Loucy (cell line): ENCODE measurements around the gene CECR2.

Experiments used
- H2AFZ ChIP-seq: fragments of 200-600 bp; sonication (generic); 2 replicates; pipeline ENCODE4 v1.6.0; 2016; ENCODE audit warnings: antibody characterized with exemption, mild to moderate bottlenecking, low read length, moderate library complexity
- H3F3A ChIP-seq: fragments of 200-600 bp; 2 replicates; pipeline ENCODE4 v1.6.0; 2016; ENCODE audit warnings: antibody characterized with exemption, low read depth, mild to moderate bottlenecking
- H3K27me3 ChIP-seq: fragments of 200-600 bp; sonication (generic); 2 replicates; pipeline ENCODE4 v1.6.1; 2014; ENCODE audit warnings: low read length, mild to moderate bottlenecking; ENCODE audit not compliant: insufficient read depth, poor library complexity, severe bottlenecking
- H3K36me3 ChIP-seq: fragments of 200-600 bp; sonication (generic); 2 replicates; pipeline ENCODE4 v1.6.1; 2016; ENCODE audit warnings: low read length; ENCODE audit not compliant: insufficient read depth
- H3K4me1 ChIP-seq: fragments of 200-600 bp; sonication (generic); 2 replicates; pipeline ENCODE4 v1.5.1; 2014; ENCODE audit warnings: low read length, mild to moderate bottlenecking; ENCODE audit not compliant: insufficient read depth, poor library complexity, severe bottlenecking
- H3K4me2 ChIP-seq: fragments of 200-600 bp; sonication (generic); 2 replicates; pipeline ENCODE4 v1.6.0; 2014; ENCODE audit warnings: antibody characterized with exemption, low read length, low read depth, mild to moderate bottlenecking; ENCODE audit not compliant: poor library complexity, severe bottlenecking
- H3K4me3 ChIP-seq: fragments of 200-600 bp; sonication (generic); 2 replicates; pipeline ENCODE4 v1.5.1; 2014; ENCODE audit warnings: low read length, mild to moderate bottlenecking, mixed read lengths; ENCODE audit not compliant: poor library complexity, severe bottlenecking
- H3K79me2 ChIP-seq: fragments of 200-600 bp; sonication (generic); 2 replicates; pipeline ENCODE4 v1.6.1; 2014; ENCODE audit warnings: low read length; ENCODE audit not compliant: insufficient read depth
- H3K9ac ChIP-seq: fragments of 200-600 bp; sonication (generic); 2 replicates; pipeline ENCODE4 v1.6.0; 2014; ENCODE audit warnings: mild to moderate bottlenecking, low read depth, low read length, moderate library complexity; ENCODE audit not compliant: poor library complexity, severe bottlenecking
- H3K9me2 ChIP-seq: fragments of 200-600 bp; sonication (generic); replicated peaks from 2 replicates; pipeline ENCODE4 v1.6.1; 2016; ENCODE audit warnings: low read depth, low read length, mixed read lengths
- H3K9me3 ChIP-seq: fragments of 200-600 bp; sonication (generic); 2 replicates; pipeline ENCODE4 v1.6.1; 2014; ENCODE audit warnings: mild to moderate bottlenecking, antibody characterized with exemption, low read length, low read depth; ENCODE audit not compliant: insufficient read depth
- H4K20me1 ChIP-seq: fragments of 200-600 bp; sonication (generic); 2 replicates; pipeline ENCODE4 v1.6.0; 2014; ENCODE audit warnings: antibody characterized with exemption, low read length, mild to moderate bottlenecking; ENCODE audit not compliant: insufficient read depth, poor library complexity, severe bottlenecking
- EZH2phosphoT487 ChIP-seq: fragments of 200-600 bp; IDR thresholded peaks from 2 replicates; pipeline ENCODE4 v1.6.1; 2018; ENCODE audit warnings: antibody characterized with exemption, mild to moderate bottlenecking, moderate library complexity, borderline replicate concordance
- TF ChIP-seq, protein P1 (sequence below): fragments of 200-600 bp; sonication (generic); conservative IDR thresholded peaks from 2 replicates; pipeline ENCODE4 v1.5.1; 2014; ENCODE audit warnings: mild to moderate bottlenecking, antibody characterized with exemption, low read length

Gene CECR2

DNA sequence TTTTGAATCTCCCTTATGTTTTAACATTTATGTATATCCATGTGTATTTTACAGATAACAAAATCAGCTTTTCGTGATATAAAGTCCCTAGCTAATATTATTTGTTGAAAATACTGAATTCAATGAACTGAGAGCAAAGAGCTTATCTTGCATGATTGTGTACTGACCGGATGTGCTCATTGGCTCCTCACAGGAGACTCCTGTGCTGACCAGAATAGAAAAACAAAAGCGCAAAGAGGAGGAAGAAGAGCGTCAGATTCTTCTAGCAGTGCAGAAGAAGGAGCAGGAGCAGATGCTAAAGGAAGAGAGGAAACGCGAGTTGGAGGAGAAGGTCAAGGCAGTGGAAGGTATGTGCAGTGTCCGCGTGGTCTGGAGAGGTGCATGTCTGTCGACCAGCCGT is 154.7 kb downstream of the CECR2 start:
- no peaks in the 10 kb centered on the region for H3K27me3 ChIP-seq
- no peaks in the 10 kb centered on the region for H3K4me1 ChIP-seq
- H3K36me3 ChIP-seq, result no peaks in the 10 kb centered on the region
- no peaks in the 10 kb centered on the region for H3K9me3 ChIP-seq
- H3K9me2 ChIP-seq, result no peaks in the 10 kb centered on the region
- no peaks in the 10 kb centered on the region for H3K79me2 ChIP-seq
- H2AFZ ChIP-seq, result no peak overlapping the region
- H3K4me2 ChIP-seq, result no peak overlapping the region
- TF ChIP-seq, protein P1, sequence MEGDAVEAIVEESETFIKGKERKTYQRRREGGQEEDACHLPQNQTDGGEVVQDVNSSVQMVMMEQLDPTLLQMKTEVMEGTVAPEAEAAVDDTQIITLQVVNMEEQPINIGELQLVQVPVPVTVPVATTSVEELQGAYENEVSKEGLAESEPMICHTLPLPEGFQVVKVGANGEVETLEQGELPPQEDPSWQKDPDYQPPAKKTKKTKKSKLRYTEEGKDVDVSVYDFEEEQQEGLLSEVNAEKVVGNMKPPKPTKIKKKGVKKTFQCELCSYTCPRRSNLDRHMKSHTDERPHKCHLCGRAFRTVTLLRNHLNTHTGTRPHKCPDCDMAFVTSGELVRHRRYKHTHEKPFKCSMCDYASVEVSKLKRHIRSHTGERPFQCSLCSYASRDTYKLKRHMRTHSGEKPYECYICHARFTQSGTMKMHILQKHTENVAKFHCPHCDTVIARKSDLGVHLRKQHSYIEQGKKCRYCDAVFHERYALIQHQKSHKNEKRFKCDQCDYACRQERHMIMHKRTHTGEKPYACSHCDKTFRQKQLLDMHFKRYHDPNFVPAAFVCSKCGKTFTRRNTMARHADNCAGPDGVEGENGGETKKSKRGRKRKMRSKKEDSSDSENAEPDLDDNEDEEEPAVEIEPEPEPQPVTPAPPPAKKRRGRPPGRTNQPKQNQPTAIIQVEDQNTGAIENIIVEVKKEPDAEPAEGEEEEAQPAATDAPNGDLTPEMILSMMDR, result no peak
- no peak for TF ChIP-seq EZH2phosphoT487
- H3K9ac ChIP-seq, result no peak overlapping the region
- no peaks in the 10 kb centered on the region for H4K20me1 ChIP-seq
- H3K4me3 ChIP-seq, result no peak overlapping the region
- H3F3A ChIP-seq, result no peaks in the 10 kb centered on the region

DNA sequence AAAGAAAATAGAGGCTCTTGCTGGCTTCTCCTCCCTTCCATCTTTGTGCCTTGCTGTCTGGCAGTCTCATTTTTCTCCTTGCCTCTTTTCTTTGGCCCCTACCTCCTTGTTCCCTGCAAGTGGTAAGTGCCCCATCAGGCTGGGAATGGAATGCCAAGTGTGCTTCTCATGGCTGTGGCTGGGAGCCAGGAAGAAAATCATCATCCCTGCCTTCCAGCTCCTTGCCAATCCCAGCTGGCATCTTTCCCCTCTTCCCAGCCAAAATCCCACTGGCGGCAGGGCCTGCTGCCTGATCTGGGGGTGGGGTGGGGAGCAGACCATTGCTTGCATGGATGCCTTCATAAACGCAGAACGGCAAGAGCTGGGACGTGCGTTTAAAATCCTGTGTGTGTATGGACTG is 167.0 kb downstream of the CECR2 start:
- Histone ChIP-seq H4K20me1 (no peaks in the 10 kb centered on the region), H3K27me3 (no peaks in the 10 kb centered on the region), H3K36me3 (no peaks in the 10 kb centered on the region), H3K4me1 (no peaks in the 10 kb centered on the region), H3K4me3 (no peak overlapping the region), H3K4me2 (no peak overlapping the region), H3K9me2 (no peaks in the 10 kb centered on the region), H3F3A (no peaks in the 10 kb centered on the region), H3K79me2 (no peaks in the 10 kb centered on the region), H3K9ac (no peak overlapping the region), H3K9me3 (no peaks in the 10 kb centered on the region), H2AFZ (no peak overlapping the region)
- no peak for TF ChIP-seq EZH2phosphoT487
- TF ChIP-seq, protein P1, result no peak

DNA sequence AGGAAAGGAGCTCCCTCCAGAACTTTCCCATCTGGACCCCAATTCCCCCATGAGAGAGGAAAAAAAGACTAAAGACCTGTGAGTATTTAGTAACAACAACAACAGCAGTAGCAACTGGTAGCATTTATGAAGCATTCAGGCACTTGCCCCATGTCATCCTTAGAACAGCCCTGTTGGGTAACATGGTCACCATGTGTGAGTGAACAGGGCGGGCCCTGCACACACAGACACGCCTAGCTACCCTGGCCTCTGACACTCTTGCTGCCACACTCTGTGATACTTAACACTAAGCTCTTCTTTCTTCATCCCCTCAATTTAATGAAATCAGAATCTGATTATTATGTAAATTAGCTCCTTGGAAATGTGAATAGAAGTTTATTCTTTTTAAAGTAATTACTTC is 167.9 kb downstream of the CECR2 start:
- Histone ChIP-seq H3K36me3 (no peaks in the 10 kb centered on the region), H3K4me3 (no peak overlapping the region), H3K27me3 (no peaks in the 10 kb centered on the region), H3F3A (no peaks in the 10 kb centered on the region), H3K4me1 (no peaks in the 10 kb centered on the region), H3K9me3 (no peaks in the 10 kb centered on the region), H3K79me2 (no peaks in the 10 kb centered on the region), H2AFZ (no peak overlapping the region), H3K4me2 (no peak overlapping the region), H3K9me2 (no peaks in the 10 kb centered on the region), H3K9ac (no peak overlapping the region), H4K20me1 (no peaks in the 10 kb centered on the region)
- no peak for TF ChIP-seq EZH2phosphoT487
- TF ChIP-seq, protein P1, result no peak
